H9 (cell line): ENCODE measurements around the gene ZNF382. TPM values are rescaled to one million over a fixed set of nuclear protein-coding genes. Genes with fewer than 3 reads are reported as not detected.

ENCODE experiments used
- DNase-seq: peaks from one replicate; pipeline ENCODE4 v3.0.0-alpha.2; 2017
- H2AFZ ChIP-seq: one replicate; pipeline ENCODE4 v1.6.1; 2013; ENCODE audit warnings: mild to moderate bottlenecking, low read length, control low read depth, moderate library complexity
- H2AK5ac ChIP-seq: 2 replicates; pipeline ENCODE4 v1.6.1; 2013; ENCODE audit warnings: low read length, control low read depth, mixed read lengths; ENCODE audit not compliant: insufficient read length
- H2BK120ac ChIP-seq: one replicate; pipeline ENCODE4 v1.6.1; 2013; ENCODE audit warnings: low read depth, mild to moderate bottlenecking, low read length, control low read depth, inconsistent platforms; ENCODE audit not compliant: poor library complexity, severe bottlenecking
- H2BK12ac ChIP-seq: 2 replicates; pipeline ENCODE4 v1.6.1; 2013; ENCODE audit warnings: low read length, control low read depth, mixed read lengths, low read depth; ENCODE audit not compliant: insufficient read length
- H2BK15ac ChIP-seq: 2 replicates; pipeline ENCODE4 v1.6.1; 2013; ENCODE audit warnings: low read depth, low read length, control low read depth
- H2BK20ac ChIP-seq: one replicate; pipeline ENCODE4 v1.6.1; 2013; ENCODE audit warnings: low read depth, mild to moderate bottlenecking, low read length, control low read depth, inconsistent platforms; ENCODE audit not compliant: poor library complexity, severe bottlenecking
- H2BK5ac ChIP-seq: 2 replicates; pipeline ENCODE4 v1.6.1; 2013; ENCODE audit warnings: low read length, control low read depth, mixed read lengths; ENCODE audit not compliant: insufficient read length
- H3K14ac ChIP-seq: 2 replicates; pipeline ENCODE4 v1.6.1; 2013; ENCODE audit warnings: low read length, control low read depth; ENCODE audit not compliant: insufficient read depth
- H3K18ac ChIP-seq: 2 replicates; pipeline ENCODE4 v1.6.1; 2013; ENCODE audit warnings: low read depth, mild to moderate bottlenecking, mixed read lengths, low read length, control low read depth; ENCODE audit not compliant: insufficient read length
- H3K23ac ChIP-seq: 2 replicates; pipeline ENCODE4 v1.6.1; 2013; ENCODE audit warnings: low read length, control low read depth, mixed read lengths, low read depth; ENCODE audit not compliant: insufficient read length
- H3K23me2 ChIP-seq: 2 replicates; pipeline ENCODE4 v1.6.1; 2013; ENCODE audit warnings: low read depth, mild to moderate bottlenecking, mixed read lengths, low read length, control low read depth; ENCODE audit not compliant: insufficient read length, poor library complexity, severe bottlenecking
- H3K27ac ChIP-seq: 2 replicates; pipeline ENCODE4 v1.5.1; 2013; ENCODE audit warnings: low read length, control low read depth, mixed read lengths, low read depth; ENCODE audit not compliant: insufficient read length
- H3K27me3 ChIP-seq: 2 replicates; pipeline ENCODE4 v1.6.1; 2013; ENCODE audit warnings: low read length, control low read depth, inconsistent platforms; ENCODE audit not compliant: insufficient read depth
- H3K4ac ChIP-seq: 2 replicates; pipeline ENCODE4 v1.6.1; 2013; ENCODE audit warnings: low read depth, mild to moderate bottlenecking, control low read depth, inconsistent platforms, low read length, moderate library complexity
- H3K4me1 ChIP-seq: 2 replicates; pipeline ENCODE4 v1.6.1; 2013; ENCODE audit warnings: low read length, control low read depth, inconsistent platforms; ENCODE audit not compliant: insufficient read depth
- H3K4me2 ChIP-seq: 2 replicates; pipeline ENCODE4 v1.6.1; 2013; ENCODE audit warnings: low read length, control low read depth, mixed read lengths; ENCODE audit not compliant: insufficient read length, insufficient read depth
- H3K56ac ChIP-seq: 2 replicates; pipeline ENCODE4 v1.6.1; 2013; ENCODE audit warnings: low read depth, mild to moderate bottlenecking, mixed read lengths, low read length, control low read depth; ENCODE audit not compliant: insufficient read length
- H3K79me1 ChIP-seq: 2 replicates; pipeline ENCODE4 v1.6.1; 2013; ENCODE audit warnings: low read depth, mild to moderate bottlenecking, moderate library complexity, low read length, control low read depth, inconsistent platforms; ENCODE audit not compliant: insufficient read depth, poor library complexity, severe bottlenecking
- H3K79me2 ChIP-seq: 2 replicates; pipeline ENCODE4 v1.6.1; 2013; ENCODE audit warnings: low read length, control low read depth, inconsistent platforms; ENCODE audit not compliant: insufficient read depth
- H3K9ac ChIP-seq: 2 replicates; pipeline ENCODE4 v1.6.1; 2013; ENCODE audit warnings: low read length, control low read depth, mixed read lengths; ENCODE audit not compliant: insufficient read length; ENCODE audit errors: extremely low read depth
- H3K9me3 ChIP-seq: one replicate; pipeline ENCODE4 v1.6.1; 2013; ENCODE audit warnings: low read depth, low read length, inconsistent platforms; ENCODE audit not compliant: control insufficient read depth
- H3T11ph ChIP-seq: one replicate; pipeline ENCODE4 v1.6.1; 2013; ENCODE audit warnings: mild to moderate bottlenecking, low read length, control low read depth, inconsistent platforms
- H4K20me1 ChIP-seq: one replicate; pipeline ENCODE4 v1.6.1; 2013; ENCODE audit not compliant: control insufficient read depth, insufficient read length, insufficient read depth
- H4K5ac ChIP-seq: 2 replicates; pipeline ENCODE4 v1.6.1; 2013; ENCODE audit warnings: low read depth, mild to moderate bottlenecking, mixed read lengths, low read length, control low read depth; ENCODE audit not compliant: insufficient read length
- H4K8ac ChIP-seq: replicated peaks from 2 replicates; pipeline ENCODE4 v1.6.1; 2013; ENCODE audit warnings: low read length, control low read depth, mixed read lengths, low read depth; ENCODE audit not compliant: insufficient read length
- H4K91ac ChIP-seq: 2 replicates; pipeline ENCODE4 v1.6.1; 2013; ENCODE audit warnings: low read depth, mild to moderate bottlenecking, moderate library complexity, mixed read lengths, low read length, control low read depth; ENCODE audit not compliant: insufficient read length
- H3K27ac Mint-ChIP-seq, 3 experiments: 2 replicates in 2 of 3; 3 replicates in 1 of 3; pipeline ENCODE4 v1.8.0; 2020 to 2021; ENCODE audit warnings: mixed read lengths in 3 of 3, mild to moderate bottlenecking in 1 of 3, moderate library complexity in 1 of 3
- H3K27me3 Mint-ChIP-seq: 2 replicates; pipeline ENCODE4 v1.8.0; 2021; ENCODE audit warnings: low read depth, mild to moderate bottlenecking, moderate library complexity, mixed read lengths
- H3K36me3 Mint-ChIP-seq, 3 experiments: 2 replicates in 2 of 3; 3 replicates in 1 of 3; pipeline ENCODE4 v1.8.0; 2020 to 2021; ENCODE audit warnings: low read depth in 3 of 3, mixed read lengths in 3 of 3; ENCODE audit not compliant: insufficient read depth in 1 of 3
- H3K4me1 Mint-ChIP-seq, 2 experiments: 2 replicates each; pipeline ENCODE4 v1.8.0; 2020; ENCODE audit warnings: mixed read lengths in 2 of 2
- H3K4me3 Mint-ChIP-seq, 2 experiments: 2 replicates in 1 of 2; 3 replicates in 1 of 2; pipeline ENCODE4 v1.8.0; 2020 to 2021; ENCODE audit warnings: mild to moderate bottlenecking in 2 of 2, mixed read lengths in 2 of 2, moderate library complexity in 1 of 2
- H3K9me3 Mint-ChIP-seq, 2 experiments: 2 replicates in 1 of 2; 3 replicates in 1 of 2; pipeline ENCODE4 v1.8.0; 2020; ENCODE audit warnings: mild to moderate bottlenecking in 2 of 2, mixed read lengths in 2 of 2, moderate library complexity in 1 of 2
- WGBS: extraction: QIAGEN DNeasy Blood & Tissue Kit; methylation state at CpG from one replicate; pipeline ENCODE4 v1.1.7; 2013; ENCODE audit warnings: missing lambda C conversion rate, low lambda C conversion rate, mixed read lengths; ENCODE audit not compliant: insufficient read length; ENCODE audit errors: extremely low coverage; 5-methylcytosine and 5-hydroxymethylcytosine counted together
- total RNA-seq: library from RNA; stranded (reverse); gene quantifications from 2 replicates; pipeline ENCODE4 v1.2.1, GENCODE V29; 2021
- TF ChIP-seq, protein P1 (sequence below): fragments of 200-600 bp; sonication (generic); conservative IDR thresholded peaks from 3 replicates; pipeline ENCODE4 v1.8.0; 2021; ENCODE audit warnings: antibody characterized with exemption, mild to moderate bottlenecking

Gene ZNF382
- total RNA-seq, 1 experiment from 2014 or later: 10.8 TPM

DNA sequence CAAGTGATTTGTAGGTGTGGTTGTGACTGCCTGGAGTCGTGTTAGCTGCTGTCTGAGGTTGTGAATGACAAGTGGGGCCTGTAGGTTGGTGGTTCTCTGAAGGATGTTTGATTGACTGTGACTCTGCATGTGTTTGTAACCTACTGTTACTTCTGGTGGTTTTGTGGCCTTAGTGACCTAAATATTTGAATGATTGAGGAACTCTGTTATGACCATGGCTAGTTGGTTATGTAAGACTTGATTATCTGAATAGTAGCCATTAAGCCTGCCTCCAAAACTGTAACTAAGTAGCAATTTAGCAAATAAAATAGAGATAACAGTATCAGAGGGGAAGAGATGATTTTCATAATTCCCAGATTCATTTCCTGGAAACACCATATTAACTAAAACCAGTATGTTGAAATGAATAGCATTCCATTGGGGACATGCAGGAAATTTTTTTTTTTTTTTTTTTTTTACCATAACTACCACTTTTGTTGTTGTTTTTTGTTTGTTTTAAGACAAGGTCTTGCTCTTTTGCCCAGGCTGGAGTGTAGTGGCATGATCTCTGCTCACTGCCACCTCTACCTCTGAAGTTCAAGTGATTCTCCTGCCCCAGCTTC is 865 bp downstream of the ZNF382 start:
- H3K36me3 Mint-ChIP-seq: peaks cover 19 to 24% (median 21%) of the 10 kb centered on the region in 3 experiments
- Histone ChIP-seq H2BK12ac (no peak overlapping the region), H4K5ac (no peak overlapping the region), H2BK20ac (no peak overlapping the region), H3K4me1 (no peaks in the 10 kb centered on the region; the same call in 1 of the 2 replicates), H4K91ac (no peak overlapping the region), H3K23ac (no peak overlapping the region), H3K4me2 (peak overlapping the region; percentile 79), H3K4ac (no peak overlapping the region), H3K79me2 (no peaks in the 10 kb centered on the region), H2BK5ac (no peak overlapping the region), H3K79me1 (no peaks in the 10 kb centered on the region), H2BK15ac (no peak overlapping the region), H2AK5ac (no peak overlapping the region), H3K18ac (no peak overlapping the region), H4K20me1 (no peaks in the 10 kb centered on the region), H3K14ac (no peak overlapping the region), H3K9ac (peak overlapping the region; percentile 20), H3K27ac (no peak overlapping the region), H3T11ph (no peak overlapping the region), H3K23me2 (no peaks in the 10 kb centered on the region), H2BK120ac (no peak overlapping the region), H4K8ac (no peak overlapping the region), H2AFZ (no peak overlapping the region), H3K27me3 (no peaks in the 10 kb centered on the region), H3K56ac (no peak overlapping the region), H3K9me3 (no peaks in the 10 kb centered on the region)
- WGBS: no CpG with 5 or more reads among the region's 1 CpG
- H3K4me3 Mint-ChIP-seq: peak overlapping the region; percentile 80 to 88
- peaks cover 8% of the 10 kb centered on the region for H3K27me3 Mint-ChIP-seq
- H3K27ac Mint-ChIP-seq: 0 out of 7 replicates have a peak overlapping the region, but pooled peaks of 1 of the 3 experiments have one; percentile 2
- DNase-seq: no peak
- TF ChIP-seq, protein P1, sequence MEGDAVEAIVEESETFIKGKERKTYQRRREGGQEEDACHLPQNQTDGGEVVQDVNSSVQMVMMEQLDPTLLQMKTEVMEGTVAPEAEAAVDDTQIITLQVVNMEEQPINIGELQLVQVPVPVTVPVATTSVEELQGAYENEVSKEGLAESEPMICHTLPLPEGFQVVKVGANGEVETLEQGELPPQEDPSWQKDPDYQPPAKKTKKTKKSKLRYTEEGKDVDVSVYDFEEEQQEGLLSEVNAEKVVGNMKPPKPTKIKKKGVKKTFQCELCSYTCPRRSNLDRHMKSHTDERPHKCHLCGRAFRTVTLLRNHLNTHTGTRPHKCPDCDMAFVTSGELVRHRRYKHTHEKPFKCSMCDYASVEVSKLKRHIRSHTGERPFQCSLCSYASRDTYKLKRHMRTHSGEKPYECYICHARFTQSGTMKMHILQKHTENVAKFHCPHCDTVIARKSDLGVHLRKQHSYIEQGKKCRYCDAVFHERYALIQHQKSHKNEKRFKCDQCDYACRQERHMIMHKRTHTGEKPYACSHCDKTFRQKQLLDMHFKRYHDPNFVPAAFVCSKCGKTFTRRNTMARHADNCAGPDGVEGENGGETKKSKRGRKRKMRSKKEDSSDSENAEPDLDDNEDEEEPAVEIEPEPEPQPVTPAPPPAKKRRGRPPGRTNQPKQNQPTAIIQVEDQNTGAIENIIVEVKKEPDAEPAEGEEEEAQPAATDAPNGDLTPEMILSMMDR: no peak
- peaks cover 0 to 10% of the 10 kb centered on the region in 2 experiments; a peak in 3 of 5 replicates for H3K9me3 Mint-ChIP-seq
- peaks cover 12 to 13% of the 10 kb centered on the region in 2 experiments for H3K4me1 Mint-ChIP-seq
